ENCODE data around the gene PTMS. TPM values are rescaled to one million over a fixed set of nuclear protein-coding genes. Genes with fewer than 3 reads are reported as not detected.
A peak's percentile ranks its signal among the peaks of the same experiment; 100 is the strongest.
"Not testable (repeated sequence)": the region's sequence is repeated elsewhere in the genome, so short reads cannot be mapped to it uniquely, and the experiment has no call there.

Gene PTMS, protein sequence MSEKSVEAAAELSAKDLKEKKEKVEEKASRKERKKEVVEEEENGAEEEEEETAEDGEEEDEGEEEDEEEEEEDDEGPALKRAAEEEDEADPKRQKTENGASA
- 100 to 1,000 TPM; 589 to 718 (median 618) TPM for polyA plus RNA-seq (ENCODE audit: insufficient read length in 3 of 3)
- long read RNA-seq, donor 1, transcript PTMS-207 (5 exons, 1,150 nt), result major isoform, 110 of 222 reads
- long read RNA-seq, donor 1, partial matches to known transcripts, result 98 of 222 reads
- long read RNA-seq, donor 1, other reads (novel, unspliced or antisense), result 12 of 222 reads
- long read RNA-seq, donor 2, transcript PTMS-207 (5 exons, 1,150 nt), result major isoform, 137 of 230 reads
- long read RNA-seq, donor 2, partial matches to known transcripts, result 67 of 230 reads
- long read RNA-seq, donor 2, other reads (novel, unspliced or antisense), result 22 of 230 reads
- long read RNA-seq, donor 3, transcript PTMS-207 (5 exons, 1,150 nt), result major isoform, 147 of 300 reads
- long read RNA-seq, donor 3, partial matches to known transcripts, result 115 of 300 reads
- long read RNA-seq, donor 3, other reads (novel, unspliced or antisense), result 34 of 300 reads
- long read RNA-seq, donor 4, transcript PTMS-207 (5 exons, 1,150 nt), result major isoform, 118 of 201 reads
- long read RNA-seq, donor 4, transcript PTMS-202 (5 exons, 773 nt), result minor isoform, 6 of 201 reads
- long read RNA-seq, donor 4, partial matches to known transcripts, result 50 of 201 reads
- long read RNA-seq, donor 4, other reads (novel, unspliced or antisense), result 26 of 201 reads
- long read RNA-seq, donor 5, transcript PTMS-207 (5 exons, 1,150 nt), result major isoform, 74 of 197 reads
- long read RNA-seq, donor 5, partial matches to known transcripts, result 104 of 197 reads
- long read RNA-seq, donor 5, other reads (novel, unspliced or antisense), result 15 of 197 reads
- long read RNA-seq, donor 6, transcript PTMS-207 (5 exons, 1,150 nt), result major isoform, 78 of 172 reads
- long read RNA-seq, donor 6, partial matches to known transcripts, result 77 of 172 reads
- long read RNA-seq, donor 6, other reads (novel, unspliced or antisense), result 16 of 172 reads
- long read RNA-seq, donor 7, transcript PTMS-207 (5 exons, 1,150 nt), result major isoform, 199 of 509 reads
- long read RNA-seq, donor 7, partial matches to known transcripts, result 256 of 509 reads
- long read RNA-seq, donor 7, other reads (novel, unspliced or antisense), result 50 of 509 reads
- long read RNA-seq, donor 8, transcript PTMS-207 (5 exons, 1,150 nt), result major isoform, 104 of 196 reads
- long read RNA-seq, donor 8, partial matches to known transcripts, result 79 of 196 reads
- long read RNA-seq, donor 8, other reads (novel, unspliced or antisense), result 11 of 196 reads
- long read RNA-seq, donor 9, transcript PTMS-207 (5 exons, 1,150 nt), result major isoform, 161 of 298 reads
- long read RNA-seq, donor 9, partial matches to known transcripts, result 122 of 298 reads
- long read RNA-seq, donor 9, other reads (novel, unspliced or antisense), result 12 of 298 reads
- long read RNA-seq, donor 10, transcript PTMS-207 (5 exons, 1,150 nt), result major isoform, 147 of 266 reads
- long read RNA-seq, donor 10, partial matches to known transcripts, result 88 of 266 reads
- long read RNA-seq, donor 10, other reads (novel, unspliced or antisense), result 30 of 266 reads
- long read RNA-seq, donor 11, transcript PTMS-207 (5 exons, 1,150 nt), result major isoform, 151 of 329 reads
- long read RNA-seq, donor 11, partial matches to known transcripts, result 167 of 329 reads
- long read RNA-seq, donor 11, other reads (novel, unspliced or antisense), result 8 of 329 reads
- long read RNA-seq, donor 12, transcript PTMS-207 (5 exons, 1,150 nt), result major isoform, 187 of 307 reads
- long read RNA-seq, donor 12, partial matches to known transcripts, result 95 of 307 reads
- long read RNA-seq, donor 12, other reads (novel, unspliced or antisense), result 22 of 307 reads
- long read RNA-seq, donor 13, transcript PTMS-207 (5 exons, 1,150 nt), result major isoform, 87 of 224 reads
- long read RNA-seq, donor 13, partial matches to known transcripts, result 118 of 224 reads
- long read RNA-seq, donor 13, other reads (novel, unspliced or antisense), result 17 of 224 reads
- long read RNA-seq, donor 14, result 0 reads
- long read RNA-seq, donor 15, transcript PTMS-207 (5 exons, 1,150 nt), result major isoform, 136 of 258 reads
- long read RNA-seq, donor 15, partial matches to known transcripts, result 94 of 258 reads
- long read RNA-seq, donor 15, other reads (novel, unspliced or antisense), result 24 of 258 reads
- long read RNA-seq, donor 16, transcript PTMS-207 (5 exons, 1,150 nt), result major isoform, 160 of 325 reads
- long read RNA-seq, donor 16, partial matches to known transcripts, result 125 of 325 reads
- long read RNA-seq, donor 16, other reads (novel, unspliced or antisense), result 37 of 325 reads

DNA sequence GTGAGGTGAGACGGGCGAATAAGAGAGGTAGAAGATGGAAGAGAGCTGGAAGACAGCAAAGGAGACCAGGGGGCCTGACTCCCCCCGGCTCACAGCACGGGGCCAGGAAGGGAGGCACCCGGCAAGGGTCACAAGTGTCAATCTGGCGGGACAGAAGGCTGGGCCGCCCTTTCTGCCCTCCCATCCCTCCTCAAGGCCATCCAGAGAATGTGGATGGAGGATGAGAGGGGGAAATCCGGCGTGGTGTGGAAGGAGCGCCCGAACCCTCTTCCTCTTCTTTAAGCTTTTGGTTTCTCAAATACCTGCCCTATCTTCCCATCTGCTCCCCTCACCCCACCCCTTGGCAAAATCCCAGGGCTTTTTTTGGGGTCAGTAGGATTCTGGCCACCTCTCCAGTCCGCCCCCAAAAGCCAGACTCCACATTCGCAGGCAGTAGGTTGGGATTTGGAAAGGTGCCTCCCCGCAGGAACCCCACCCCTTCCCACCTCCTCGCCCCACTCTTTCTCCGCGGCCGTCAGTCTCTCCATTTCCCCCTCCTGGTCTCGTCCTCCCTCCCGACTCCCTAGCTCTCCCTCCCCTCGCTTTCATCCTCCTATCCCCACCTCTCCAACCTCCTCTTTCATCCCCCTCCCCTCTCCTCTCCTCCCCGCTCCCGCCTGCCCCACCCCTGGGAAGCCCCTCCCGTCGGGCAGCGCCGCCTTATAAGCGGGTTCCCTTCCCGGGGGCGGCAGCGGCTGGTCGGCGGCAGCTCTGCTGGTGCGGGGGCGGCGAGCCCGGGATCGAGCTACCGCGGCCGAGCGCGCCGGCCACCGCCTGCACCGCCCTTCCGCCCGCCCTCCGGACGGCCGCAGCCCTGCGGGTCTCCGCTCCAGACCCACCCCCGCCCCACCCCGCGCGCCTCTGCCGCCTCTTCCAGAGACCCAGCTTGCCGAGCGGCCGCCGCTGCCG is at the start of gene PTMS:
PTMS (plus strand) TSS at position 730 of the 948 bp plus-strand sequence. CDS start 343 bp downstream, outside the sequence.
- peak; percentile 91 for DNase-seq

DNA sequence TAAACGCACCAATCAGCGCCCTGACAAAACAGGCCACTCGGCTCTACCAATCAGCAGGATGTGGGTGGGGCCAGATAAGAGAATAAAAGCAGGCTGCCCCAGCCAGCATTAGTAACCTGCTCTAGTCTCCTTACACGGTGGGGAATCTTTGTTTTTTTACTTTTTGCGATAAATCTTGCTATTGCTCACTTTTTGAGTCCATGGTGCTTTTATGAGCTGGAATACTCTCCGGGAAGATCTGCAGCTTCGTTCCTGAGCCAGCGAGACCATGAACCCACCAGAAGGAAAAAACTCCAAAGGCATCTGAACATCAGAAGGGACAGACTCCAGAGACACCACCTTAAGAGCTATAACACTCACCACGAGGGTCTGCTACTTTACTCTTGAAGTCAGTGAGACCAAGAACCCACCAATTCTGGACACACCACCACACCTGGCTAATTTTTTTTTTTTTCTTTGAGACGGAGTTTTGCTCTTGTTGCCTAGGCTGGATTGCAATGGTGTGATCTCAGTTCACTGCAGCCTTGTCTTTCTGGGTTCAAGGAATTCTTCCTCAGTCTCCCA is 49.2 kb upstream of the PTMS start:
- DNase-seq, result no peak

DNA sequence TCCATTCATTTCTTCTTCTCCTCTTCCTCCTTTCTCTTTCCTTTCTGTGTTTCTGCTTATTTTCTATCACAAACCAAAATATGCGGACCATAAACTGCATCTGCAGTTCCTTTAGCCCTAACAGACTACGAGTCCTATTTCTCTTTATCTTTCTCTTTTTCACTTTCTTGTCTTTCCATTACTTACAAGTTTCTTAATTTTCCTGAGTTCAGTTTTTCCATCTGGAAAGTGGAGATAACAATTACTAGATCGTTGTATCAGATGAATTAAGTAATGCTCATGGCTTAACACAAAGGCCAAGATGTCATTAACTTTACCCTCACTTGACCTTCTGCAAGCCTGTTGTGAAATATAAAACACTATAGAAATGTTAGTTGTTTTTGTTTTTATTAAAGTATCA is 43.3 kb upstream of the PTMS start:
- no peak for DNase-seq

DNA sequence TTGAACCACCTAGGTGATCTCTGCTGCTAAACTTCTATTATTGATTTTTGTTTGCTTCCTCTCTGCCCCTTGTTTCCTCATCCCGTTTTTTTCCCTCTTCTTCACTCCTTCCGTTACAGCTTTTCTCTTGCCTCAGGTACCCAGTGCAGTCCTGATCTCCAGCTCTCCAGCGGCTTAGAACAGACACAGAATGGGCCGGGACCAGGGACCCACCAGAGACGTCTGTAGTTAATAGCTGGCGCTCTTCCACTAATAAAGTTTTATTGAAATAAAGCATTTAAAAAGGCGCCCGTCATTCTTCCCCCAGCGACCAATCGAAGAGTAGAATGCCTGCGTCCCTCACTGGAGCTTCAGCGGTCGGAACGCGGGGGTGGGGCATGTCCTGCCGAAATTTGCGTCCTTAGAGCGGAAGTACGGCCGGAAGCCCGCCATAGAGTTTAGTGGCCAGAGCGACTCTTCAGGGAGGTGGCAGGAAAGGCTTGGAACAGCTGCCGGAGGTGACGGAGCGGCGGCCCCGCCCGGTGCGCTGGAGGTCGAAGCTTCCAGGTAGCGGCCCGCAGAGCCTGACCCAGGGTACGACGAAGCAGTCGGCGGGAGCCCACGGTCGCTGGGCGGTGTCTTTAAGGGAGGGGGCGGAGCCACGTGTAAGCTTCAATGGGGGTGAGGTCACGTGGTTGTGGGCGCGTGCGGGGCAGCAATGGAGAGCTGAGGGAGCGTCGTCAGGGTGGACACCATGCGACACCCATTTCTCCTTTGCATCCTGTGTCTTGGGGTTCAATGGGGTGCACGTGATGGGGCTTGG is 42.4 kb upstream of the PTMS start, which contains the start of gene COPS7A:
COPS7A (plus strand) TSS at position 440 of the 802 bp plus-strand sequence. CDS start 611 bp downstream, outside the sequence.
- peak; percentile 98 for DNase-seq

DNA sequence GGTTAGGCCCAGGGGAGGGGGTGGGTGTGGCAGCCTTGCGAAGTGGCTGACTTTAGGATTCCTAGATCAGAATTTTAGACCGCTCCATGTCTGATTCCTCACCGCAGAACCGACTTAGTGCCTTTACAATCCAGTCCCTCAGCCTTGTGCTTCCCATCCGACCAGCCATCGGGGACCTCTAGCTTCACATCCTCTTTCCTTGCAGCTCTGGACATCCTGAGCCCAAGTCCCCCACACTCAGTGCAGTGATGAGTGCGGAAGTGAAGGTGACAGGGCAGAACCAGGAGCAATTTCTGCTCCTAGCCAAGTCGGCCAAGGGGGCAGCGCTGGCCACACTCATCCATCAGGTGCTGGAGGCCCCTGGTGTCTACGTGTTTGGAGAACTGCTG is 41.8 kb upstream of the PTMS start:
- DNase-seq, result peak; percentile 10

DNA sequence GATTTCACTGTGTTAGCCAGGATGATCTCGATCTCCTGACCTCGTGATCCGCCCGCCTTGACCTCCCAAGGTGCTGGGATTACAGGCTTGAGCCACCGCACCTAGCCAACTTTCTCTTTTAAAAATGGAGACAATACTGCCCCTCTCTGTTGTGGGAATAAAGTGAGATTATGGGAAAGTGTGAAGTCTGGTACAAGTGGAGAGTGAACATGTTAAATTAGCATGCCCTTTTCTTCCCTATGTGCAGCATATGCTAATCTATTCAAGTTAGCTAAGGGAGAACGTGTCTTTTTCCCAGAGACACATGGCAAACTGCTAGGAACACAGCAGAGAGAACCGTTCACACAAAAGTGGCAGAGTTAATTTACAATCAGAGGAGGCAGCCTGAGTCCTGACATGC is 40.8 kb upstream of the PTMS start:
- DNase-seq, result no peak

DNA sequence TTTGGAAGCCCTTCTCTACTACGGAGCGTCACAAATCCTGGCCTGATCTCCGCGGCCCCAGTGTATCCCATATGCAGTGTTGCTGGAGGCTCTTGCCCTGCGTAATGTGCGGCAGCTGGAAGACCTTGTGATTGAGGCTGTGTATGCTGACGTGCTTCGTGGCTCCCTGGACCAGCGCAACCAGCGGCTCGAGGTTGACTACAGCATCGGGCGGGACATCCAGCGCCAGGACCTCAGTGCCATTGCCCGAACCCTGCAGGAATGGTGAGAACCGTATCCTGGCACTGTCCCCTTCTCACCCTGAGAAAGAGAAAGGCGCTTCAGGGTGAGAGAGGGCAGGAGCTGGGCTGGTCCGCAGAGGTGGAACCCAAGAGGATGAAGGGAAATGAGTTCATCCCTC is 37.0 kb upstream of the PTMS start:
- no peak for DNase-seq

DNA sequence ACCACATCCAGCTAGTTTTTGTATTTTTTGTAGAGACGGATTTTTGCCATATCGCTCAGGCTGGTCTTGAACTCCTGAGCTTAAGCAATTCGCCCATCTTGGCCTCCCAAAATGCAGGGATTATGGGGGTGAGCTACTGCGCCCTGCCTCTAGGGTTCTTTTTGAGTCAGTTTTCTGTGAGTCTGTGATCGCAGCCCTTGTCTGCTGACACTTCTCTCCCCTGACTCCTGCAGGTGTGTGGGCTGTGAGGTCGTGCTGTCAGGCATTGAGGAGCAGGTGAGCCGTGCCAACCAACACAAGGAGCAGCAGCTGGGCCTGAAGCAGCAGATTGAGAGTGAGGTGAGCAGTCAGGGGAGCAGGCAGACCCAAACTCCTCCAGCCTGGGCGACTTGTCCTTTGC is 36.0 kb upstream of the PTMS start:
- no peak for DNase-seq

DNA sequence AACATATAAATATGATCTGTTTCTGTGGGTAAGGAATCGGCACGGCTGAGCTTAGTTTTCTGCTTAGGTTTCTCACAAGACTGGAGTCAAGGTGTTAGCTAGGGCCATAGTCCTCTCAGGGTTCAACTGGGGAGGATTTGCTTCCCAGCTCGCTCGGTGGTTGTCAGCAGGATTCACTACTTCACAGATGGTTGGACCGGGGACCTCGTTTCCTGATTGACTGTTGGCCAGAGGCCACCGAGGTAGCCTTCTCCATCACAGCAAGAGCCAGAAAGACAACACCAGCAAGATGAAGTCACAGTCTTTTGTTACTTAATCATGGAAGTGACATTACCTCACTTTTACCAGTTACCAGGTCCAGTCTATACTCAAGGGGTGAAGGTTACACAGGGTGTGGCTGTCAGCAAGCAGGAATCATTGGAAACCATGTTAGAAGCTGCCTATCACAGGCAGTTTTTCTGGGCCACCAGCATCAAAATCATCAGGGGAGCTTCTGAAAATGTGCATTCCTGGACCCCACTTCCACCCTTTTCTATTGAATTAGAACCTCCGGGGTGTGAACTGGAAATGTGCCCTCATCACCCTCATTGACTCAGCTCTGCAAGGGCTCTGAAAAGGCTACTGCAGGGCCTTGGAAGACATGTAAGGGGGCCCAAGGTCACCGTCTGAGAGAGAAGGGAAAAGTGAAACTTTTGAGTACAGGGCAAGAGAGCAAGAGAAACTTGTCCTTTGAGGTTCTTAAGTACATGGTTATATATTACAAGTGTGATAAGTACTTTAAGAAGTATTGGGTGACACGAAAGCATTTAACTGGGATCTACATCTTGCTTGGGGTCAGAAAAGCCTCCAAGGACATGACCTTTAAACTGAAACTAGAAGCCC is 31.4 kb upstream of the PTMS start:
- DNase-seq, result no peak

DNA sequence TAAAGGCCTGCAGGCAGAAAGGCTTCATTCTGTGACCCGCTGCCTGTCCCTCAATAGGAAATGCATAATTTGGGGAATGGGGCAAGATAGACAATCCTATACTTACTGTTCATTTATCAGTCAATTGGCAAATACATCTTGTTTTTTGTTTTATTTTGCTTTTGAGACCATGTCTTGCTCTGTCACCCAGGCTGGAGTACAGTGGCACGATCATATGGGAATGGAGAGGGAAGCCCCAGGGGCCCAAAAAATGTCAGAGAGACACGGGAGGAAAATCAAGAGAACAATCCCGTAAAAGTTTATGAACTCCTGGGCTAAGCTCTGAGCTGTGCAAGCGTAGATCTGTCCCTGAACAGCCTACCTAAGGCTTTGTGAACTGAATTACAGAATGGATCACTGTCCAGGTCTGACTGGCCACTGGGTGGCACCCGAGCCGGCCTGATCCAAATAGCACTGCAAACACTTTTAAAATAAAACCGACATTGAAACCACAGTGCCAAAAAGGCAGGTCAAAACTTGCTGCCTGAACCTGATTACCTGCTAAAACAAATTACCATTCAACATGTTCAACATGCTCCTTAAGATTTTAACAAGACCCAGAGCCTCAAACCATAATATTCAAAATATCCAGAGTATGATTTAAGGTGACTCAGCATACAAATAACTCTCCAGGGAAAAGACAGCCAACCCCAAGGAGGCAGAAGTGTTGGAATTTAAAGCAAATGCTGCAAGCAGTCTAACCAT is 30.5 kb upstream of the PTMS start:
- peak; percentile 57 for DNase-seq

DNA sequence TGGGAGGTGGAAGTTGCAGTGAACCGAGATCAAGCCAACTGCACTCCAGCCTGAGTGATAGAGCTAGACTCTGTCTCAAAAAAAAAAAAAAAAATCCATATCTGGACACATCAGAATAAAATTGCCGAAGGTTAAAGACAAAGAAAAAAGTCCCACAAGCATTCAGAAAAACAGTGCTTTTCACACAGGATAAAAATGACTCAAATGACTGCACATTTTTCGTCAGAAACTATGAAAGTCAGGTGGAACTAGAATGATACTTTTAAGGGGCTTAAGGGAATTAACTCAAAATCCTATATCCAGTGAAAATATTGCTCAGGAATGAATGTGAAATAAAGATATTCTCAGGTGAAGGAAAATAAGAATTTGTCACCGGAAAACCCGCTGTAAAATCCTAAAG is 29.4 kb upstream of the PTMS start:
- DNase-seq, result no peak

DNA sequence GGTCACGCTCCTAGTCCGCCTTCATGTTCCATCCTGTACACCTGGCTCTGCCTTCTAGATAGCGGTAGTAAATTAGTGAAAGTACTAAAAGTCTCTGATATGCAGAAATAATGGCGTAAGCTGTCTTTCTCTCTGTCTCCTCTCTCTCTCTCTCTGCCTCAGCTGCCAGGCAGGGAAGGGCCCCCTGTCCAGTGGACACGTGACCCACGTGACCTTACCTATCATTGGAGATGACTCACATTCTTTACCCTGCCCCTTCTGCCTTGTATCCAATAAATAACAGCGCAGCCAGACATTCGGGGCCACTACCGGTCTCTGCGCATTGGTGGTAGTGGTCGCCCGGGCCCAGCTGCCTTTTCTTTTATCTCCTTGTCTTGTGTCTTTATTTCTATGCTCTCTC is 24.1 kb upstream of the PTMS start:
- not testable (repeated sequence) for DNase-seq

DNA sequence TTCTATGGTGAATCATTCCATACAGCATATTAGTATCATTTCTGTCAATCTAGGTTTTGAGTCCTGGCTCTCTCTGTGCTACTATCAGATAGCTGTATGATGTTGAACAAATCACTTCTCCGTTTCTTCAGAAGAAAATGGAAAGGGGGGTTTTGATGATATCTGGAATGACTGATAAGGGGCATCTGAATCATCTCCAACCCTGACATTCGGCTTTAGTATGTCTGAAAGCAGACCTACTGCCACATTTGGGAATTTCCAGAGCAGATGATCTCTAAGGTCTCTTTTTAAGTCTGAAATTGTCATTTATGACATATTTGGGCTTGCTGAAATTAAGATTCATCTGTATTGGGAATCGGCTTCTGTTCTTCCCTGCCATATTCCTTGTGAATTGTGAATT is 23.3 kb upstream of the PTMS start:
- DNase-seq, result no peak

DNA sequence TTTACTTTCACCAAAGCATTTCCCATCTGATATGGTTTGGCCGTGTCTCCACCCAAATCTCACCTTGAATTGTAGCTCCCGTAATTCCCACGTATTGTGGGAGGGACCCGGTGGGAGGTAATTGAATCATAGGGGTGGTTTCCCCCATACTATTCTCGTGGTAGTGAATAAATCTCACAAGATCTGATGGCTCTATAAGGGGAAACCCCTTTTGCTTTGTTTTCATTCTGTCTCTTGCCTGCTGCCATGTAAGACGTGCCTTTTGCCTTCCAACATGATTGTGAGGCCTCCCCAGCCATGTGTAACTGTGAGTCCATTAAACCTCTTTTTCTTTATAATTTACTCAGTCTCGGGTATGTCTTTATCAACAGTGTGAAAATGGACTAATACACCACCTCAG is 22.9 kb upstream of the PTMS start:
- not testable (repeated sequence) for DNase-seq
